ENCODE data around the gene DCAF8L2. TPM values are rescaled to one million over a fixed set of nuclear protein-coding genes. Genes with fewer than 3 reads are reported as not detected.

Gene DCAF8L2
- total RNA-seq, 1 experiment from 2014 or later: not detected

DNA sequence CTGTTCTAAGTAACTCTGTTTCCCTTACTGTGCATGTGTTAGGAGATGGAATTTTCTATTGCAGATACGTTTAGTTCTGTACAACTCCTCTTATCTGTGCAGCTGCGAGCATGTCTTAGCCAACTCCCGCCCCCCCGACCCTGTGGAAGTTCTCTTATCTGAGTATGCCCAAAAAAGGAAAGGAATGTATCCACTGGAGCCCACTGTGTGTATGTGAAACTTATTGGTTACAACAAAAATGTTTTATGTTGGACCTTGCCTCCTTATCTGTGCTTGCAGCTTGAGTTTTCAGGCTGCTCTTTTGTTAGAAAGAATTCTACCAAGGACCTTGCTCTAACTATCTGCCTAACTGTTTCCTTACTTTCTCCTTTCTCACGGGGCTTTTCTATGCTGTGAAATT lies 24.2 kb upstream of the DCAF8L2 start:
- H3K9ac ChIP-seq (ENCODE audit: extremely low read depth, insufficient read length, low read length): no peak overlapping the region

More for the DNA sequence above, 24.2 kb upstream of the DCAF8L2 start:
- no peak overlapping the region for H2BK12ac ChIP-seq (ENCODE audit: insufficient read length, low read depth, low read length)
- no peak overlapping the region for H2BK5ac ChIP-seq (ENCODE audit: insufficient read length, low read length)
- no peak overlapping the region for H3K14ac ChIP-seq (ENCODE audit: insufficient read depth, low read length)
- H3K4me2 ChIP-seq (ENCODE audit: insufficient read depth, insufficient read length, low read length): no peak overlapping the region
- H4K20me1 ChIP-seq (ENCODE audit: control insufficient read depth, insufficient read depth, insufficient read length): no peaks in the 10 kb centered on the region
- no peak for DNase-seq
- no peaks in the 10 kb centered on the region for H3K4me1 ChIP-seq (ENCODE audit: insufficient read depth, low read length)
- no peak overlapping the region for H2BK15ac ChIP-seq (ENCODE audit: low read depth, low read length)
- no peaks in the 10 kb centered on the region for H3K27me3 ChIP-seq (ENCODE audit: insufficient read depth, low read length)
- peaks cover 3 to 5% of the 10 kb centered on the region in 2 experiments; a peak in 3 of 4 replicates for H3K4me1 Mint-ChIP-seq
- H3K4ac ChIP-seq (ENCODE audit: low read depth, low read length): no peak overlapping the region
- H3K23me2 ChIP-seq (ENCODE audit: insufficient read length, low read depth, low read length, poor library complexity, severe bottlenecking): no peaks in the 10 kb centered on the region
- no peak overlapping the region for H4K8ac ChIP-seq (replicated peaks; ENCODE audit: insufficient read length, low read depth, low read length)
- H3K56ac ChIP-seq (ENCODE audit: insufficient read length, low read depth, low read length): no peak overlapping the region
- WGBS (ENCODE audit: extremely low coverage, insufficient read length, low lambda C conversion rate): no CpG with 5 or more reads among the region's 5 CpGs
- H2AFZ ChIP-seq (ENCODE audit: low read length): no peak overlapping the region
- H2AK5ac ChIP-seq (ENCODE audit: insufficient read length, low read length): no peak overlapping the region
- H3K9me3 Mint-ChIP-seq: peaks cover 51 to 71% of the 10 kb centered on the region in 2 experiments
- H2BK120ac ChIP-seq (ENCODE audit: low read depth, low read length, poor library complexity, severe bottlenecking): no peak overlapping the region
- H3K36me3 Mint-ChIP-seq (ENCODE audit: insufficient read depth in 1 of 3, low read depth in 3 of 3): no peaks in the 10 kb centered on the region
- no peak overlapping the region for H3K27ac Mint-ChIP-seq
- no peaks in the 10 kb centered on the region for H3K27me3 Mint-ChIP-seq (ENCODE audit: low read depth)
- no peak overlapping the region for H4K91ac ChIP-seq (ENCODE audit: insufficient read length, low read depth, low read length)
- no peak overlapping the region for H3K18ac ChIP-seq (ENCODE audit: insufficient read length, low read depth, low read length)
- H3K23ac ChIP-seq (ENCODE audit: insufficient read length, low read depth, low read length): no peak overlapping the region
- no peaks in the 10 kb centered on the region for H3K79me1 ChIP-seq (ENCODE audit: insufficient read depth, low read depth, low read length, poor library complexity, severe bottlenecking)
- no peak overlapping the region for H3K27ac ChIP-seq (ENCODE audit: insufficient read length, low read depth, low read length)
- no peak overlapping the region for H2BK20ac ChIP-seq (ENCODE audit: low read depth, low read length, poor library complexity, severe bottlenecking)
- H3K9me3 ChIP-seq (ENCODE audit: control insufficient read depth, low read depth, low read length): peaks cover 17% of the 10 kb centered on the region
- H3T11ph ChIP-seq (ENCODE audit: low read length): no peak overlapping the region
- H3K4me3 Mint-ChIP-seq: no peak overlapping the region
- no peaks in the 10 kb centered on the region for H3K79me2 ChIP-seq (ENCODE audit: insufficient read depth, low read length)
- H4K5ac ChIP-seq (ENCODE audit: insufficient read length, low read depth, low read length): no peak overlapping the region
- TF ChIP-seq, protein P1, sequence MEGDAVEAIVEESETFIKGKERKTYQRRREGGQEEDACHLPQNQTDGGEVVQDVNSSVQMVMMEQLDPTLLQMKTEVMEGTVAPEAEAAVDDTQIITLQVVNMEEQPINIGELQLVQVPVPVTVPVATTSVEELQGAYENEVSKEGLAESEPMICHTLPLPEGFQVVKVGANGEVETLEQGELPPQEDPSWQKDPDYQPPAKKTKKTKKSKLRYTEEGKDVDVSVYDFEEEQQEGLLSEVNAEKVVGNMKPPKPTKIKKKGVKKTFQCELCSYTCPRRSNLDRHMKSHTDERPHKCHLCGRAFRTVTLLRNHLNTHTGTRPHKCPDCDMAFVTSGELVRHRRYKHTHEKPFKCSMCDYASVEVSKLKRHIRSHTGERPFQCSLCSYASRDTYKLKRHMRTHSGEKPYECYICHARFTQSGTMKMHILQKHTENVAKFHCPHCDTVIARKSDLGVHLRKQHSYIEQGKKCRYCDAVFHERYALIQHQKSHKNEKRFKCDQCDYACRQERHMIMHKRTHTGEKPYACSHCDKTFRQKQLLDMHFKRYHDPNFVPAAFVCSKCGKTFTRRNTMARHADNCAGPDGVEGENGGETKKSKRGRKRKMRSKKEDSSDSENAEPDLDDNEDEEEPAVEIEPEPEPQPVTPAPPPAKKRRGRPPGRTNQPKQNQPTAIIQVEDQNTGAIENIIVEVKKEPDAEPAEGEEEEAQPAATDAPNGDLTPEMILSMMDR (conservative IDR thresholded peaks at IDR 0.05): no peak

All from H9 (cell line).